HEK293T (cell line): ENCODE data around the gene IST1.

Experiments
- CTCF ChIA-PET: fragments of 350-600 bp; formaldehyde crosslinking; extraction: SDS; loops from one replicate; lab custom pipeline; 2021; ENCODE audit warnings: antibody characterized with exemption, inconsistent platforms; lab: Yijun Ruan, JAX
- POLR2A ChIA-PET: fragments of 350-600 bp; formaldehyde crosslinking; extraction: SDS; loops from one replicate; lab custom pipeline; 2020; ENCODE audit warnings: antibody characterized with exemption, inconsistent platforms; lab: Yijun Ruan, JAX
- DNase-seq: peaks from one replicate; pipeline ENCODE4 v3.0.0; 2012; ENCODE audit warnings: mixed read lengths; ENCODE audit errors: extremely low spot score
- ARNT ChIP-seq: fragments of 450-650 bp; IDR thresholded peaks from 2 replicates; pipeline ENCODE4 v1.6.1; 2017; ENCODE audit warnings: mild to moderate bottlenecking
- BHLHE40 ChIP-seq: fragments of 450-650 bp; IDR thresholded peaks from 2 replicates; pipeline ENCODE4 v1.6.1; 2016; ENCODE audit warnings: mild to moderate bottlenecking, moderate library complexity, borderline replicate concordance
- CTBP1 ChIP-seq: fragments of 450-650 bp; IDR thresholded peaks from 2 replicates; pipeline ENCODE4 v1.6.1; 2016; ENCODE audit warnings: borderline replicate concordance
- ELF4 ChIP-seq: fragments of 450-650 bp; IDR thresholded peaks from 2 replicates; pipeline ENCODE4 v1.6.1; 2017; ENCODE audit warnings: antibody characterized with exemption
- FOXA1 ChIP-seq: fragments of 450-650 bp; IDR thresholded peaks from 2 replicates; pipeline ENCODE4 v1.6.1; 2016; ENCODE audit warnings: mild to moderate bottlenecking
- FOXK2 ChIP-seq: fragments of 450-650 bp; IDR thresholded peaks from 2 replicates; pipeline ENCODE4 v1.6.1; 2016; ENCODE audit warnings: mild to moderate bottlenecking
- FOXM1 ChIP-seq: fragments of 450-650 bp; IDR thresholded peaks from 2 replicates; pipeline ENCODE4 v1.6.1; 2017; ENCODE audit warnings: mild to moderate bottlenecking, borderline replicate concordance
- HDGF ChIP-seq: fragments of 450-650 bp; IDR thresholded peaks from 2 replicates; pipeline ENCODE4 v1.6.1; 2017; ENCODE audit warnings: antibody characterized with exemption, borderline replicate concordance
- L3MBTL2 ChIP-seq: fragments of 450-650 bp; conservative IDR thresholded peaks from 2 replicates; pipeline ENCODE4 v1.6.1; 2016; ENCODE audit warnings: mild to moderate bottlenecking
- LEF1 ChIP-seq: fragments of 450-650 bp; IDR thresholded peaks from 2 replicates; pipeline ENCODE4 v1.6.1; 2017; ENCODE audit warnings: mild to moderate bottlenecking, borderline replicate concordance
- NFRKB ChIP-seq: fragments of 450-650 bp; IDR thresholded peaks from 2 replicates; pipeline ENCODE4 v1.6.1; 2016; ENCODE audit warnings: mild to moderate bottlenecking, moderate library complexity
- PKNOX1 ChIP-seq: fragments of 450-650 bp; IDR thresholded peaks from 2 replicates; pipeline ENCODE4 v1.6.1; 2016
- SP1 ChIP-seq: fragments of 450-650 bp; IDR thresholded peaks from 2 replicates; pipeline ENCODE4 v1.6.1; 2017
- SUZ12 ChIP-seq: fragments of 450-650 bp; IDR thresholded peaks from 2 replicates; pipeline ENCODE4 v1.6.1; 2016; ENCODE audit warnings: mild to moderate bottlenecking
- TARDBP ChIP-seq: fragments of 450-650 bp; IDR thresholded peaks from 2 replicates; pipeline ENCODE4 v1.6.1; 2016
- ZNF384 ChIP-seq: fragments of 450-650 bp; IDR thresholded peaks from 2 replicates; pipeline ENCODE4 v1.6.1; 2016

Gene IST1

GRCh38 chr16:71851746-71852145 is 43.6 kb upstream of the IST1 start:
- POLR2A ChIA-PET: no interaction called here
- CTCF ChIA-PET: no interaction called here
- TF ChIP-seq L3MBTL2 (no peak), BHLHE40 (no peak), TARDBP (no peak), FOXA1 (no peak), PKNOX1 (no peak), CTBP1 (no peak), ARNT (no peak), SUZ12 (no peak), NFRKB (no peak), SP1 (no peak), FOXK2 (no peak), LEF1 (no peak), FOXM1 (no peak), ELF4 (no peak), ZNF384 (no peak), HDGF (no peak)
- no peak for DNase-seq

- POLR2A ChIA-PET: no interaction called here
- TF ChIP-seq TARDBP: no peak
- no peak for TF ChIP-seq NFRKB
- TF ChIP-seq FOXM1: no peak
- no peak for TF ChIP-seq LEF1
- no peak for TF ChIP-seq L3MBTL2
- no peak for TF ChIP-seq SUZ12
- no peak for TF ChIP-seq CTBP1
- no peak for TF ChIP-seq FOXK2
- no peak for TF ChIP-seq HDGF
- TF ChIP-seq SP1: no peak
- TF ChIP-seq FOXA1: no peak
- TF ChIP-seq ELF4: no peak
- no peak for TF ChIP-seq ZNF384
- no peak for TF ChIP-seq BHLHE40
- TF ChIP-seq ARNT: no peak
- TF ChIP-seq PKNOX1: no peak
- CTCF ChIA-PET: no interaction called here
- no peak for DNase-seq
Measured at GRCh38 chr16:71852158-71852557, 43.2 kb upstream of the IST1 start.

DNA sequence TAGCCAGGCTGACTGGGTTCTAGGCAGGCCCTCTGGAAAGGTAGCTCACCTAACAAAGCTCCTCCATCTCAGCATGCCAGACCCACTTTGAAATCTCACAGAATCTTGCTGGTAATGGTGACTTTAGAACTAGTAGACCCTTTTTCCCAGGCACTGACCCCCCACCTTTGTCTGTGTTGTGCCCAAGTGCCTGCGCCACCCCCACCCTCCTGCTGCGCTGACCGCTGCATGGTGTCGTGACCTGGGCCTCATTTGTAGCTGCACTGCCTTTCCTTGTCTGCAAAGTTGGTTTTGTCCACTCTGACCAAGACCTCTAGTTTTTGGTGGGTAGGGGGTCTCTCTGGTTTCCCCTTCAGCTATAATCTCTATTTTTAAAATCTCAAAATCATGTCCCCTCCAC is 42.8 kb upstream of the IST1 start:
- POLR2A ChIA-PET: no interaction called here
- CTCF ChIA-PET: interaction anchor here (0.8 kb wide), 1 partner anchor 30 kb away, joined by 3 read pairs; no protein-coding TSS in a partner anchor
- DNase-seq: no peak
- TF ChIP-seq L3MBTL2 (no peak), PKNOX1 (no peak), FOXK2 (no peak), SP1 (no peak), ZNF384 (no peak), FOXA1 (no peak), NFRKB (no peak), SUZ12 (no peak)

DNA sequence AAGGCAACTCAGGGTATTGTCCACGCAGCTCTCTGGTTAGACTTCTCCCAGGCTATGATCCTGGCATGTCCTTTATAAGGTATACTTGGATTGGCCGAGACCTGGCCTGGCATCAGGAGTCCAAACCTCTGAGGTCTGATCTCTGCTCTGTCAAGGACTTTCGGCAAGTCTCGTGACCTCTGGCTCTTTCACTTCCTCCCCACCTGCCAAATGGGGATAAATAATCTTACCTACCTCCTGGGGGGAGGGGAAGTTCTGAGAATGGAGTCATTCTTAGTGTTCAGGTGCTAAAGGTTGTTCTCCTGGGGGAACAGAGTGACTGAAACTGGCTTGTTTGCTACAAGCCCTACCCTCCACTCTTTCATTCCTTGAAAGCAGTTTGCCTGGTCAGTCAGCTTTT is 41.9 kb upstream of the IST1 start:
- ChIA-PET POLR2A (no interaction called here), CTCF (no interaction called here)
- no peak for TF ChIP-seq NFRKB
- TF ChIP-seq FOXA1: no peak
- no peak for TF ChIP-seq TARDBP
- TF ChIP-seq L3MBTL2: no peak
- TF ChIP-seq ZNF384: no peak
- no peak for DNase-seq

DNA sequence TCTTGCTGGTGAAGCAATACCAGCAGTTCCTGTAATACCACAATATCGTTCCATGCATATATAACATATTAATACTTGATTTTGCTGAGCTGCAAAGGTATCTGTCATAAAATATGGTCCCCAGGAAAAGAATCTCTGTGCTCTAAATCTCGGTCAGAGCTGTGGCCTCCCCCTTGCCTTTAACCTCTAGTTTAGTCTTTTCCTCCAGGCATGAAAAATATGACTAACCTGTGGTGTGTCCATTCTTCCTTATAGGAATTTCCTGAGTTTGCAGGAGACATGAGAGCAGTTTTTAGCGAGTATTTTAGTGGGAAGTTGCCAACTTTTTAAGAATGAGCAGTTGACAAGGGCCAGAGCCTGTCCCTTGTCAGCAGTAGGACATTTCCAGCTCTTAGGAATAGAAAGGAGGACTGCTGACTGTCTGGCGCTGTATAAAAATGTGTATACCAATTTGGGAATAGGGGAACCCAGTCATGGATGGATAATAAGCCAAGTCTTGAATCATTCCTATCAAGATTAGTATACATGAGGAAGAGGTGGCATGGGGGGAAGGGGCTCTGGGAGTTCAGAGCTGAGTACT is 40.9 kb upstream of the IST1 start:
- ChIA-PET POLR2A (interaction anchor here (1.1 to 1.6 kb wide), 2 partner anchors 9 to 20 kb away, joined by 3 read pairs; partner anchors contain the start of gene ATXN1L), CTCF (no interaction called here)
- no peak for TF ChIP-seq BHLHE40
- TF ChIP-seq CTBP1: no peak
- no peak for TF ChIP-seq HDGF
- no peak for TF ChIP-seq L3MBTL2
- no peak for TF ChIP-seq SP1
- no peak for TF ChIP-seq ARNT
- TF ChIP-seq FOXK2: no peak
- no peak for TF ChIP-seq ZNF384
- TF ChIP-seq FOXA1: no peak
- no peak for TF ChIP-seq SUZ12
- no peak for TF ChIP-seq LEF1
- TF ChIP-seq ELF4: no peak
- TF ChIP-seq TARDBP: no peak
- TF ChIP-seq PKNOX1: no peak
- TF ChIP-seq NFRKB: no peak
- TF ChIP-seq FOXM1: no peak
- no peak for DNase-seq
